GM21528 (cell line): ENCODE measurements around the gene PTPRC.

ENCODE experiments used
- ATAC-seq: cut with Tn5 transposase; IDR thresholded peaks from one replicate; pipeline ENCODE4 v1.9.1; 2021; ENCODE audit warnings: mild to moderate bottlenecking, moderate library complexity; ENCODE audit not compliant: unreplicated experiment, low FRiP score

The PTPRC gene

GRCh38 chr1:198747127-198747526 is 108.3 kb downstream of the PTPRC start:
- ATAC-seq, result no peak

DNA sequence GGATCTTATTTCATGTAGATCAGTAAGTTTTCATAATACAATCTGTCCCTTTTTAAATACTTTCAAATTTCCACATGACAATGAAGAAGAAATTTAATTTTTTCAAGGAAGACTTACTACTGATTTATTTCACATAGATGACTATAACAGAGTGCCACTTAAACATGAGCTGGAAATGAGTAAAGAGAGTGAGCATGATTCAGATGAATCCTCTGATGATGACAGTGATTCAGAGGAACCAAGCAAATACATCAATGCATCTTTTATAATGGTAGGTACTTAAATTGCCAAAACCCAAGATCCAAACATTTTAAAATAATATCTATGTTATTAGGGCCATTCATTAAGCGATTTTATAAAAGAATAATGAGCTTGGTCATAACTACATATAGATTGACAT is 110.4 kb downstream of the PTPRC start:
- no peak for ATAC-seq

- no peak for ATAC-seq
Observed at GRCh38 chr1:198750081-198750480, 111.2 kb downstream of the PTPRC start.

- ATAC-seq, result no peak
Observed at GRCh38 chr1:198751741-198752140, 112.9 kb downstream of the PTPRC start.

GRCh38 chr1:198754670-198755069 is 115.8 kb downstream of the PTPRC start:
- no peak for ATAC-seq

- no peak for ATAC-seq
Observed at GRCh38 chr1:198755715-198756114, 116.9 kb downstream of the PTPRC start.

DNA sequence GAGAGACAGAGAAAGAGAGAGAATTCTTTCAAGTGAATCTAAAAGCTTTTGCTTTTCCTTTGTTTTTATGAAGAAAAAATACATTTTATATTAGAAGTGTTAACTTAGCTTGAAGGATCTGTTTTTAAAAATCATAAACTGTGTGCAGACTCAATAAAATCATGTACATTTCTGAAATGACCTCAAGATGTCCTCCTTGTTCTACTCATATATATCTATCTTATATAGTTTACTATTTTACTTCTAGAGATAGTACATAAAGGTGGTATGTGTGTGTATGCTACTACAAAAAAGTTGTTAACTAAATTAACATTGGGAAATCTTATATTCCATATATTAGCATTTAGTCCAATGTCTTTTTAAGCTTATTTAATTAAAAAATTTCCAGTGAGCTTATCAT is 117.6 kb downstream of the PTPRC start:
- no peak for ATAC-seq

GRCh38 chr1:198761859-198762616 is 123.2 kb downstream of the PTPRC start:
- no peak for ATAC-seq

GRCh38 chr1:198763298-198763714 is 124.5 kb downstream of the PTPRC start:
- no peak for ATAC-seq

DNA sequence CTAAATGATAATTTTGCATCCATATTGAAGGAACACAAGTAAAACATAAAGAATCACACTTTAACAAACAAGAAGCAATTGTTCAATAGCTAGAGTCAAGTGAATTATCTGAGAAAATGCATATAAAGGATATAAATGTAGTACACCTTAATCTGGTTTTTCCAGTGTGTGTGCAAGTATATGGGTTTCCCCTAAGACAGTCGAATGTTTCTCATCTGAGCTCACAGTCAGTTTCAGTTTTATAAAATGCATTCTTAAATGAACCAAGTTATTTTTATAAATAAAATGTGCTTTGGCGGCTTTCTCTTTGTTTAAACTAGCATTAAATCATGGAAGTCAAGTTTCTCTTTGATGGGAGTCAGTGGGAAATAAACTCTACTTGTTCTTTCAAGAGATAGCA is 125.9 kb downstream of the PTPRC start:
- no peak for ATAC-seq

DNA sequence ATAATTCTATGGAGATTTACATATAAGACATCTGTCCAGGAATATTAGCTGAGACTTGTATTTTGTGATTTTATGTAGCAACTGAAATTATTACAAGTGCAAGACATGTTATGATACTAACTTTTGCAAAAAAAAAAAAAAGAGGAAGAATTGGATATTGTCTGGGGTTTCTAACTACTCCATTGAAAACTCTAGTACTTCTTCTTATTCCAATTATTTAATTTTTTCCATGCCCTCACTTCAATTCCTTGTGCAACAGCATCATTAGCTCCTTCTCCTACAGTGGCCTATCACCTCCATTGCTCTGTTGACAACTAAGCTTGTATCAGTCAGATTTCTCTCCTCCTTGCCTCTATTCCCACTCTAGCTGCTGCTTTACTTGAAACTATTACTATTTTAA is 126.6 kb downstream of the PTPRC start:
- no peak for ATAC-seq

DNA sequence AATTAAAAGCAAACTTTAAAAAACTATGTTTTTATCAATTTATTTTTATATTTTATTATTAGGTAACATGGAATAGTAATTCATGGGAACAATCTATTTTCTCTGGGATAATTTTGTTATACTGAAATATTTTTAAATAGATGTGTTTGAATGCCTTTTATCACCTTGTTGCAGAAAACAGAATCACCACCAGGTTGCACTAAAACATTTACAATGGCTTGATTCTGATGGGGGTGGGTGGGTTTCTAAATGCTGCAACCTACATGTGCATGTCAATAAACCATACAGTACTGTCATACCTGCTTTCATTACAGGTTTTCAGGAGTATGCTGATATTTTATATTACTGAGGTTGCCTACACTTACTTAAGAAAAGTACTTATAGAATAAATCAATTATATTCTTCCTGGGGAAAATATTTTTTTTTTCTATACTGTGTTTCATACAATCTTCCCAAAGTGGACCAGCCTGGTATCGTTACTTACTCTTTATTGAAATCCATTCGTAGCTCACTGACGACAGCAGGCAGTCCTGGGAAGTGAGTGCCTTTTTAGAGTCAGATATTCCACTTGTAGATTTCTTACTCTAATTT is 132.8 kb downstream of the PTPRC start:
- ATAC-seq, result no peak

DNA sequence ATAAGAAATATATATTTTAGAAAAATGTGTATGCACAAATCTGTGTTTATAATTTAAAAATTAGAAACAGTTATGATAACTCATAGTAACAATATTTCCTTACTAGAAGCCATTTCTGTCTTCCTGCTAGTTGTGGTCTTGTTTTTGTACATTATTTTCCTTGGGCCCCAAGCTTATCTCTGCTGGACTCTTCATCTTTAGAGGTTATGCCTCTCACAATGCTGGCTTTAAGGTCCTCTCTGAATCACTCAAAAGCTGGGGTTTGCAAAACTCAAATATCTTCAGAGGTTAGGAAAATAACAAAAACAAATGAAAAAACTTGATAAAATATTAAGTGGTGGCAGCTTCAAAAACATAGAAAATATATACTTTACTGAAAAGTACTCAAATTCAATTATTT is 133.8 kb downstream of the PTPRC start:
- no peak for ATAC-seq

GRCh38 chr1:198773030-198773429 is 134.2 kb downstream of the PTPRC start:
- ATAC-seq, result no peak

DNA sequence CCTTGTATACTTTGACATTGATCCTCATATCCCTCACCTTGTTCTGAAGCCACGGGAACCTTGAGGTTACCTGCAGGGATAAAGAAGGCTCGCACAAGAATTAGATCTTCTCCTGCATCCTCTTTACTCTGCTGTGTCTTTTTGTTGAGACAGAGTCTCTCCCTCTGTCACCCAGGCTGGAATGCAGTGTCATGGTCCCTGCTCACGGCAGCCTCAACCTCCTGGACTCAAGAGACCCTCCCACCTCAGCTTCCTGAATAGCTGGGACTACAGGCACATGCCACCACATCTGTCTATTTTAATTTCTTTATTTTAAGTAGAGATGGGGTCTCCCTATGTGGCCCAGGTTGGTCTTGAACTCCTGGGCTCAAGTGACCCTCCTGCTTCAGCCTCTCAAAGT is 134.7 kb downstream of the PTPRC start:
- no peak for ATAC-seq

DNA sequence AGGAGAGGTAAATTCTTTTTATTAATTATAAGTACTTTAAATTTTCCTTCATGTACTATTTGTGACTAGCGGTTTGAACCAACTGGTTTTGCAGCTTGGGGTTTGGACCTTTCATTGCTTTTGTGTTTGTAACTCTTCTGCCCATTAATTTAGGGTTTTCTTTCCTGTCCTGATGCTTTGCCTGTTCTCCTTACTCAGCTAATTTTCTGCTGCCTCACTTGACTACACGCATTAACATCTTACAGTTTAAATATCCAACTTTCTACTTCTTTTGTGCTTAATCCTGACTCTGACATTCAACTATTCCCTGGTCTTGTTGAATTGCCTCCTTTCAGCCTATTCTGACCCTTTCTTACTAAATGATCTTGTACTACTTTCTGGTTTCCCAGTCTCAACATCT is 135.6 kb downstream of the PTPRC start:
- no peak for ATAC-seq

DNA sequence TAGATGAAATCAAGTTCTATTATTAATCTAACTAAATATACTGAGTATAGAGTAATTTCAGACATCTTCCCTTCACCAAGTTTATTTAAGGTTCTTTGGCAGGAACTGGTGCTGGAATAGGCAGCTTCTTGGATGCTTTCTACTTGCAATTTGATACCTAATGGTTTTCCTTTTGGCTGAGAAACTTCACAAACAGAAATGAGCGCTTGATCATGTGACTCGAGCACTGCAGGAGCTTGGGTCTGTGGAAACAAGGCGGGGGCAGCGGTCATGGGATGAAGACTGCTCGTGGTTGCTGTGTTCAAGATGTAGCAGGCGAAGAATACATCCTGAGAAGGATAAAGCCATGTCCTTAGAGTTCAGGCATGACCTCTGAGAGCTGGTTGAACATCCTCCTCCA is 136.8 kb downstream of the PTPRC start:
- no peak for ATAC-seq

- ATAC-seq, result no peak
Observed at GRCh38 chr1:198776602-198777029, 137.8 kb downstream of the PTPRC start.

DNA sequence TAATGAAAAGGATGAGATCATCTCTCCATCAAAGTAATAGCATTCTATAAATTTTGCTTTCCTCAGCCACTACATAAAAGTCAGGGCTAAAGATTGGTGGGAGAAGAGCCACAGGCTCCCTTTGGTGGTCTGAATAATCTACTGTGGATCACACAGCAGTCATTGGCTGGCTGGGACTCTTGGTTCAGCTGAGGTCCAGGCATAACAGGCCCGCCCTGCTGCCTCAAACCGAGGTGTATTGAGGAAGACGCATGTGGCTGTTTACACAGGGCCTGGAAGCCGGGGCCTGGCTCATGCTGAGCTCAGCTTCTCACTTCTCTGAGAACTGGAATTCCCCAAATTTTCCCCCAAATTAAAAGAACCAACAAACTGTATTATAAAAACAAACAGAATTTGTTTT is 139.2 kb downstream of the PTPRC start:
- no peak for ATAC-seq

- ATAC-seq, result no peak
Observed at GRCh38 chr1:198780376-198780775, 141.5 kb downstream of the PTPRC start.

DNA sequence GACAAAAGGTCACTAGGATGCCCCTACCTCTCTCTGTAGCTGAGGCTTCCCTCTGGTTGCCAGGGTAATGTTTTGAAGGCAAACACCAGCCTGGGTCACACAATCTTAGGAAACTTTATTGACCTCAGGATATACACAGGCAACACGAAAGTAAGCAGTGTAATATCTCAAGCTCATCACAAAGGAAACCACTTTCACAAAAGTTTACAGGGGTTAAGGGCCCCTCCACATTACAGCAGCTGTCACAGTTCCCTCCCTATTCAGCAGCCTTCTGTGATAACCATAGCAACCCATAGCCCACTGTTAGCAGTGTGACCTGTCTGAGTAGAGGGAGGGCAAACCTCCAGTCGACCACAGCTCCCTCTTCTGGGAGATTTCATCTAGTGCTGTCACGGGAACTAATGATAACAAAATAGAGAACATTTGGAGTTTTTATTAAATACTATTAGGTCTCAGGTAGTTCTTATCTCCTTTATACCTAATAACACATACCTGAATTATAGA is 149.8 kb downstream of the PTPRC start:
- ATAC-seq, result peak; percentile 63

DNA sequence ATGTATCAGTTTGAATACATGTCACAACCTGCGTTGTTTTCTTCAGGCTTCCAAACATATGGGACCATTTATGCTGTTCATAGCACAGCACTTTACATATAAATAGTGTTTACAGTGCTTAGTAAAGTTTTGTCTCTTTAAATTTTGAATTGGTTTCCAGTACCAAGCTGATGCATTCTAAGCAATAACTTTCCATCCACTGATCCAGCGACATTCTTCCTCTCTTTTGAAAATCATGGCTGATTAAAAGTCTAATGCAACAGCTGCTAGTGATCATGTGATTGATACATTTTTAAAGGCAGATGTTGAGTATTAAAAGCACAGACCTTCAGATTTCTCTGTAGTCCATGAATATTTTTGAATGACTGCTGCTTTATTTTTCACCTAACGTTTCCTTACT is 154.9 kb downstream of the PTPRC start:
- no peak for ATAC-seq
